HG02973 (cell line): Measurements from ENCODE around the gene HMCES.

Experiments used
- ATAC-seq: cut with Tn5 transposase; IDR thresholded peaks from one replicate; pipeline ENCODE4 v1.9.1; 2021; ENCODE audit warnings: moderate library complexity; ENCODE audit not compliant: unreplicated experiment

The HMCES gene, protein sequence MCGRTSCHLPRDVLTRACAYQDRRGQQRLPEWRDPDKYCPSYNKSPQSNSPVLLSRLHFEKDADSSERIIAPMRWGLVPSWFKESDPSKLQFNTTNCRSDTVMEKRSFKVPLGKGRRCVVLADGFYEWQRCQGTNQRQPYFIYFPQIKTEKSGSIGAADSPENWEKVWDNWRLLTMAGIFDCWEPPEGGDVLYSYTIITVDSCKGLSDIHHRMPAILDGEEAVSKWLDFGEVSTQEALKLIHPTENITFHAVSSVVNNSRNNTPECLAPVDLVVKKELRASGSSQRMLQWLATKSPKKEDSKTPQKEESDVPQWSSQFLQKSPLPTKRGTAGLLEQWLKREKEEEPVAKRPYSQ

DNA sequence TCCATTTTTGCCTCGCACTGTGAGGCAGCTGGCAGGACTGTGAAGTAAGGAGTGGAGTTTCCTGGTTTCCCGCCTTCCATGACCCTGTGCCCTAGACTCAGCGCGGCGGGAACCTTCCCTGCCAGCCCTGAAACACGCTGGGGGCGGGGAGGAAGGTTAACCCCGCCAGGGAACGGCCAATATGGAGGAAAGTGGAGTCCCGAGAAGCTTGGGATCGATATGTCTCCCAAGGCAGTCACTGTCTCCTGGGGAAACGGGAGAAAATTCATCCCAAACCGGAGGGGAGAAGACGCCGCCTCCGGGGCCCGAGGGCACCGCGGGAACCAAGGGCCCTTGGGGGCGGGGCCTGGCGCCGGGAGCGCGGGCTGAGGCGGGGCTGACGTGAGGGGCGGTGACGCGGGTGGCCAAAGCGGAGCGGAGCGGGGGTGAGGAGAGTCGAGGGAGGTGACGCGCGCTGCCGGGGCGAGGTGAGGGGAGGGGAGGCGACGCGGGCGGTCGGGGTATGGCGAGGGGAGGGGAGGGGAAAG lies at the start of gene HMCES:
HMCES (plus strand) TSS at position 432 of the 527 bp plus-strand sequence. CDS start 863 bp downstream, outside the sequence.
- peak; percentile 43 for ATAC-seq

DNA sequence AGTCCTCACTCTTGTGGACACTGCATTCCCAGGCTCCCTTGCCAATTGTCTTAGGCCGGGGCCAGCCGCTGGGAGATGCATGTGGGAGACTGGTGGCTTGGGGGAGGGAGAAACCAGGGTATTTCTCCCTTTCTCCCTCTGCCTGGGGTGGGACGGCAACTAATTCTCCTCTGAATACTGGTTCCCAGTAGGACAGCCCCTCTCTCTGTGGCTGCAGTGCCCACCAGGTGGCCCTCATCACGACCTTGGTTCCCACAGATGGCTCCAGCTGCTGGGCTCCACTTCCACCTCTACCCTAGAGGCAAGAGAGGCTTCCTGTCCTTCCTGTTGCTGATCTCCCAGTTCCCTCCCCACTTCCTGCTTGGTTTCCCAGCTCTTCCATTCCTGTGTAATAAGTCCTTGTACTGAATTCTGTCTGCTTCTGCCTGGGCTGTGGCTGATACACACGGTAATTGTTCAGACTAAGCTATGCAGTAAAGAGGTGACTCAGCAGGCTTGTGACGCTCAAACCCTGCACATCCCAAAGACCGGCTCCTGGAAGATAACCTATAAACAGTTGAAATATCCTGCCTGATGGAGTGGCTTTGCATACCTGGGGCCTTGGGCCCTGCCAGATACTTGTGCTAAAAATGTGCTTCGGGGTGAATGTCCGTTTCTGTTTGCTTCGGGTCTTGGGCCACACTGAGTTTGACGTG lies 49.6 kb upstream of the HMCES start:
- ATAC-seq, result no peak

DNA sequence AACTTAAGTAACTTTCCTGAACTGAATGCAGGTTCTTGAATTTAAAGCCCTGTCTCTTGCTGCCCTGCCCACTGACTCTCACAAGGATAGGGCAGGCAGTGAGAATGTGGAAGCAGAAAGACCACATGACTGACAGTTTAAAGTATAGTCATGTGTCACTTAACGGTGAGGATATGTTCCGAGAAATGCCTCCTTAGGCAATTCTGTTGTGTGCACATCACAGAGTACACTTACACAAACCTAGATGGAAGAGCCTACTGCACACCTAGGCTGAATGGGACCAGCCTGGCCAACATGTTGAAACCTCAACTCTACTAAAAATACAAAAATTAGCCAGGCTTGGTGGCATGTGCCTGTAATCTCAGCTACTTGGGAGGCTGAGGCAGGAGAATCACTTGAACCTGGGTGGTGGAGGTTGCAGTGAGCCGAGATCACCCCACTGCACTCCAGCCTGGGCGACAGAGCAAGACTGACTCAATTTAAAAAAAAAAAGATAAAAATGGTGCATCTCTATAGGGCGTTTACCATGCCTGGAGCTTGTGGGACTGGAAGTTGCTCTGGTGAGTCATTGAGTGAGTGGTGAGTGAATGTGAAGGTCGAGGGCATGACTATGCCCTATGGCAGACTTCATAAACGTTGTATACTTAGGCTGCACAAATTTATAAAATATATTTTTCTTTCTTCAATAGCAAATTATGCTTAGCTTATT lies 48.2 kb upstream of the HMCES start:
- no peak for ATAC-seq

DNA sequence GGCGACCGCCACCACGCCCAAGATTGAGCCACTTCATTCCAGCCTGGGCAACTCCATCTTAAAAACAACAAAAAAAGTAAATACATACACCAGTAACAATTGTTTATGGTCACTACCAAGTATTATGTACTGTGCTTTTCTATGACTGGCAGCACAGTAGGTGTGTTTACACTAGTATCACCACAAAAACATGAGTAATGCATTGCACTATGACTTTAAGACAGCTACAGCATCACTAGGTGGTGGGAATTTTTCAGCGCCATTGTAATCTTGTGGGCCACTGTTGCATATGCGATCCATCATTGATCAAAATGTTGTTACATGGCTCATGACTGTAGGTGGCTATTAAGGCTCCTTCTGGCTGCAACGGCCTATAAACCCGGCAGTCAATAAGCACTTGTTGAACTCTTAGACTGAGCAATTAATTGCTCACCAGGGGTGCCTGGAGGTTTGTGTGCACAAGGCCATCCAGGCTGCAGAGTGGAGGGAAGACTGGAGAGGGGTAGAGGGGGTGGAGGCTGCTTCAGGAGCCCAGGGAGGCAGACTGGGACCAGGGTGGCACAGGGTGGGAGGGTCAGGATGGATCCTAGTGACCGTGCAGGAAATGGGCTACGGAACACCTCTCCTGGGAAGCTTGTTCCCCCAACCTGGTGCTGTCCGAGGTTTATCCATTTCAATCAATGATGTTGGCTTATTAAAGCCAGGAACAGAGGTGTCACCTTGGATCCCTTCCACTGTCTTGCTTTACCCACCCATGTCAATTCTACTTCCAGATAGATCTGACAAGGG lies 47.1 kb upstream of the HMCES start:
- ATAC-seq, result no peak

DNA sequence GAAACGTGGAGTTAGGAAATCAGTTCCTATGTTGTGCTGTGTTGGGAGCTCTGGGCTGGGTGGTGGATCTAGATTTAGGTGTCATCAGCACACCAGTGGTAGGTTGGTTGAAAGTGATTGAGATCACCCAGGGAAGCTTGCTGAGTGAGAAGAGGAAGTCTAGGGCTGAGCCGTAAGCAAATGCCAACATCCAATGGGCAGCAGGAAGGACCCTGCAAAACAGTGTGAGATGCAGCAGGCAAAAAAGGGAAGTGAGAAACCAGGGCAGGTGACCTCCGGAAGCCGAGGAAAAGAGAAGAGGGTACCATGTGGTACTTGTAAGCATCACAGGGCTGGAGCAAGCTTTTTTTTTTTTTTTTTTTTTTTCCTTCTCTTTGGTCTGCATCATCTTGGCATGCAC lies 45.1 kb upstream of the HMCES start:
- ATAC-seq, result peak; percentile 74

DNA sequence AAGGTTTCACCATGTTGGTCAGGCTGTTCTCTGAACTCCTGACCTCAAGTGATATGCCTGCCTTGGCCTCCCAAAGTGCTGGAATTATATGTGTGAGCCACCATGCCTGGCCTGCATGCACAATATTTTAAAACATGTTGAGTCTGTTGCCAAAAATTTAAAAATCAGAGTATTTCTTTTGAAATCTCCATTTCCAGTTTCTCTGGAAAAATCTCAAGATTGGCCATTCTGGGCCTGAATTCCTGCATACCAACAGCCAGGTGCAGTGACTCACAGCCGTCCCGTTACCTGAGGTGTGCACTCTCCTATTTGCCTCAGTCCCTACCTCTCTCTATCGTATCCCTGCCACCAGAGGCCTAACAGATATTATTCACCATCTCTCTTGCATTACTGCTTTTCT lies 44.2 kb upstream of the HMCES start:
- ATAC-seq, result no peak

DNA sequence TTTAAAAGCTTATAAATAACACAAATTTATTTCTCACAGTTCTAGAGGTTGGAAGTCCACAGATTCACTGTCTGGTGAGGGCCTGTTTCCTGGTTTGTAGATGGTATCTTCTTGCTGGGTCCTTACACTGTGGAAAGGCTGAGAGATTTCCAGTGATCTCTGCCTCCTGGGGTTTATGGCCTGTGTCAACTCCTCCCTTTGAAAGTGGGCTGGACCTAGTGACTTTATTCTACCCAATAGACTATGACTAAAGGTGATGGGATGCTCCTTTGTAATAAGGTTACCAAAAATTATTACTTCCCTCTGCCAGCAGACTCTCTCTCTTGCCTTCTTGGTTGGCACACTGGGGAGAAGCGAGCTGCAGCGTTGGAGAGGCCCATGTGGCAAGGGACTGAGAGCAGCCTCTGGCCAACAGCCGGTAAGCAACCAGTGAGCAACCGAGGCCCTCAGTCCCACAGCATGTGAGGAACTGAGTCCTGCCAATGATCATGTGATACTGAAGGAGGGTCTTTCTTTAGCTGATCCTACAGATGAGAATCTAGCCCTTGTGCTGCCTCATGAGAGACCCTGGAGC lies 43.2 kb upstream of the HMCES start:
- no peak for ATAC-seq

DNA sequence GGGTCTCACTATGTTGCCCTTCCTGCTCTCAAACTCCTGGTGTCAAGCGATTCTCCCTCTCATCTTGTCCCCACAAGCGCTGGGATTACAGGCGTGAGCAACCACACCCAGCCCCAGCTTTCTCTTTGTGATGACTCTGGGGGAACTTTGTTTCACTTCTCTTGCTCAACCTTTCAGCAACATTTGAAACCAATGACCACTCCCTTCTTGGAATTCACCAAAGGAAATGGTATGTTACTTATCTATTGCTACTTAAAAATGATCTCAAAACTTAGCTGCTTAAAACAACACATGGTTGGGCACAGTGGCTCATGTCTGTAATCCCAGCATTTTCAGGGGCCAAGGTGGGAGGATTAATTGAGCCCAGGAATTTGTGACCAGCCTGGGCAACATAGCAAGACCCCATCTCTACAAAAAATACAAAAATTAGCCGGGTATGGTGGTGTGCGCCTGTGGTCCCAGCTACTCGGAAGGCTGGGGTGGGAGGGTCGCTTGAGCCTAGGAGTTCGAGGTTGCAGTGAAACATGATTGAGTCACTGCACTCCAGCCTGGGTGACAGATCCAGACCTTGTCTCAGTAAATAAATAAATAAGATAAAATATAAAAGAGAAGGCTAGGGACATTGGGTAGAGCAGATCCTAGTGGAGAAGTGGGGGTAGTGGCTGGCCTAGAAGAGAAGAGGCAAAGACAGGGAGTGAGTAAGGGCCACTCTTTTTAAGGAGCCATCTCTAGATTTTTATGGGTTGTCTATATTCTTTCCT lies 39.5 kb upstream of the HMCES start:
- no peak for ATAC-seq

DNA sequence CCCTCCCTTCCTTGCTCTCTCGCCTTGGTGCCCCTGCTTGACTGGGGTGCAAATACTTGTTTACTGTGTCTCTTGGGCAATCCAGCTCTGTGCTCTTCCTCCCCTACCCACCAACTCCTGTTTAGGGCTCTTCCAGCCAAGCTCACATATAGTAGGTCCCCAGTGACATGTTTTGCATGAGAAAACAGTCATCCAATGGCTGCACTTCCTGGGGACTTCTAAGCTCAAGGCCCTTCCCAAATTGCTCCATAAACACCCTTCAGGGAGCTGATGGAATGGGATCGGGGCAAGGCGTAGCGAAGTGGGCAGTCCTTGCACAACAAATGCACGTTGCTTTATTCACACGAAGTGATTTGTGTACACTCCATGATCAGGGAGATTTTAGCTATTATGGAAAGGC lies 38.7 kb upstream of the HMCES start:
- ATAC-seq, result no peak

DNA sequence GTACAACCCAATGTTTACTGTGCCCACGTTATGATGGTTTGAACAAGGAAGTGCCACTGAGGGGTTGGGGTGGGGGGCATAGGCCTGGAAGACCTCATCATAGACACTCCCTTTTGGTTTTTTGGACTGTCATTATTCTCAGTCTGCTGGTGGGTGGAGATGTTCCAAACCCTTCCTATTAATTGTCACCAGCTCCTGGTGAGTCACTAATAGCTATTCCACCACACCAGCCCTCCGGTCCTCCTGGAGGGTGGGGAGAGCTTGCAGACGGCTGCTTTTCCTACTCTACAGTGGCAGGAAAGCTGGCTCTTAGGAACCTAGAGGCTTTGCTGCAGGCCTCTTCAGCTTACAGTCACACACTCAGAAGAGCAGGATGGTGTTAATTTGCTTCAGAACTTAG lies 38.2 kb upstream of the HMCES start:
- ATAC-seq, result no peak

DNA sequence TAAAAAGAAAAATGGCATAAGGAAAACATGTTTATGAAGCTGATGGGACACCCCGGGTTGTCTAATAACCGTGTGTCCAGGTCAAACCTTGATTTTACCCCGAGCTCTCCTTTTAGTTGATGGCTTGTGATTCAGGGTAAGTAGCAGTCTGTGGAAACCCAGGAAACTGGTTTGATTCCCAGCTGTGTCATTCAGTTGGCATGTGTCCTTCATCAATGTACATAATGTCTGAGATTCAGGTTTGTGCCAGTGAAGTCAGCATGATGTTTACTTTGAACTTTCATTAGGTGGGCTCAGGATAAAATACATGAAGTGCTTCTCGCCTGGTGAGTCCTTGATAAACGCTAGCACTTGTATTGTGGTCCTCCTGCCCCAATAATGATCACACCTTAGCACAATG lies 33.5 kb upstream of the HMCES start:
- no peak for ATAC-seq

DNA sequence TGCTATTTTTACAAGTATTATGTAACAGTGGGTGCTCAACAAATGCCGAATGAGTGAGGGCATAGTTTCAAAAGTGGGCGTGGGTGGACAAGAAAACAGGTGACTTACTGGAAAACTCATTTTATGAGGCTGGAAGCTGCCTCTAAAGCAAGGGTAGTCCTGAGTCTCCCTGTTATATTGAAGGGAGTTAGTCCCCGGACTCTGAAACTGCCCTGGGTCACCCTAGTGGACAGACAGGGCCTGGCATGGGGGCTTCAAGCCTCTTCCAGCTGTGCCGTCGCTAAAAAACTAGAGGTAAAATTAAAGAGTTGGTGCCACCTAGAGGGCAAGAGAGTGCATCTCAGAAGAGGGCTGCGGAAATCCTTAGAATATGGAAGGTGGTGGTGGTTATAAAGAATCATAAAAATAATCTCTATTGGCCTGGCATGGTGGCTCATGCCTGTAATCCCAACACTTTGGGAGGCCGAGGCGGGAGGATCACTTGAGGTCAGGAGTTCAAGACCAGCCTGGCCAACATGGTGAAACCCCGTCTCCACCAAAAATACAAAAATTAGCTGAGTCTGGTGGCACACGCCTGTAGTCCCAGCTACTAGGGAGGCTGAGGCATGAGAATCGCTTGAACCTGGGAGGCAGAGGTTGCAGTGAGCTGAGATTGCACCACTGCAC lies 32.9 kb upstream of the HMCES start:
- ATAC-seq, result peak; percentile 43

DNA sequence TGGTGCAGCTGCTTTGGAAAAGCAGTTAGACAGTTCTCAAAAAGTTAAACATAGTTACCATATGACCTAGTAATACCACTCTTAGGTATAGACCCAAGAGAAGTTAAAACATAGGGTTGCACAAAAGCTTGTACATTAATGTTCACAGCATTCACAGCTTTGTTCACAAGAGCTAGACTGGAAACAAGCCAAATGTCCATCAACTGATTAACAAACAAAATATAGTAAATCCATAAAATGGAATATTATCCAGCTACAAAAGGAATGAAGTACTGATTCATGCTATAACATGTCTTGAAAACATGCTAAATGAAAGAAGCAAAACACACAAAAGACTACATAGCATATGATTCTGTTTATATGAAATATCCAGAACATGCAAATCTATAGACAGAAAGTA lies 32.0 kb upstream of the HMCES start:
- ATAC-seq, result no peak

DNA sequence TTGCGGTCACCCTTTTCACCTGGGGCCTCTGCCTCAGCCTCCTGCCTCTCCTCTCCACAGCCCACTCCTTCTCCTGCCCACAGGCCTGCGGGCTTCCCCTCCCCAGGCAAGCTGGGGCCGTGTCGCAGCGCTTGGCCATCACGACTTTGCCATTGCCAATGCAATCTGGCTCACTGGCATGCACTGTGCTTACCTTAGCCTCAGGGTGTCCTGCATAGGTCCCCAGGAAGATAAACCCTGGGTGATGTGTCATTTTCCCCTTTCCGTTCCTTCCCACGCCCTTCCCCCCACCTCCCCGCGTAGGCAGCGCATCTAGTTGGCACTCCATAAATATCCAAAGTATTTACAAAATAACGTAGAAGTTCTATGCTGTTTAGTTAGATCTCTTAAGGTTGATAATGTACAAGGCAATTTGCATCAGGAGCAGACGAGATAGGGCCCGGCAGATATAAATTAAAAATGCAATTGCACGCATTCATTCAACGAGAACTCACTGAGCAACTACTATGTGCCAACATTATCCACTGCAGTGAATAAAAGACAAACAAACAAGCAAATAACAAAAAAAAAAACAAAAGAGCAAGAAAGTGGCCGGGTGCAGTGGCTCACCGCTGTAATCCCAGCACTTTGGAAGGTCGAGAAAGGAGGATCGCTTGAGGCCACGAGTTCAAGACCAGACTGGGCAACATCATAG lies 30.2 kb upstream of the HMCES start:
- ATAC-seq, result no peak

DNA sequence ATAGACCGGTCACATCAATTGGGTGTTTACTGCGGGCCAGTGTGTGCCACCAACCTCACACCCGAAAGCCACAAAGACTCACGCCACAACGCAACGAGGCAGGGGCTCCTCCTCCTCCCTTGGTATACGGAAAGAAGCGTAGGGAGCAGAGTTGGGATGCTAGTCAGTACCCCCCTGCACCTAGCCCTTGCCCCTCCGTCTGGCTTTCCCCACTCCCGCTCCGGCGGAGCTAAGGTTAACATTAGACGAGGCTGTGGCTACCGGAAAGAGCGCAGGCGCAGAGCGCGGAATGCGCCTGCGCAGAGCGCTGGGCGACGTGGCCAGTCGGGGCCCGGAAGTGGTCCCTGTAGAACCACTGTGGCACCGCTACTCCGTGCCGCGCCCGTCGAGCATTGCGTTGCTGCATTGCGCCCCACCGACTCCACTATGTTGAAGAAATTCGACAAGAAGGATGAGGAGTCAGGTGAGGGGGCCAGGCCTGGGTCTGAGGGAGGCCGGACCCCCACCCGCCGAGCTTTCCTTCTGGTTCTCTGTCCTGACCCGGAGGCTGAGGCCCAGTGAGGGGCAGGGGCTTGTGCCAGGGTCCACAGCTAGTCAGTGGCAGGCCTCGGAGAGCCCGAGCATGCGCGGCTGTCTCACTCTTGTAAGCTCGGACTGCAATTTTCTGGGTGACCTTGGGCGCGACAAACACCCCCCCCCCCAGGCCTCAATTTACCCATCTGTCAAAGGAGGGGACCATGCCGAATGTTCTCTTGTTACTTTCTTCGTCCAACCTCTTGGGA lies 29.2 kb upstream of the HMCES start, which contains the start of gene COPG1:
COPG1 (plus strand) TSS at position 323 of the 782 bp plus-strand sequence; CDS start at position 427, 104 bp downstream.
- peak; percentile 70 for ATAC-seq

DNA sequence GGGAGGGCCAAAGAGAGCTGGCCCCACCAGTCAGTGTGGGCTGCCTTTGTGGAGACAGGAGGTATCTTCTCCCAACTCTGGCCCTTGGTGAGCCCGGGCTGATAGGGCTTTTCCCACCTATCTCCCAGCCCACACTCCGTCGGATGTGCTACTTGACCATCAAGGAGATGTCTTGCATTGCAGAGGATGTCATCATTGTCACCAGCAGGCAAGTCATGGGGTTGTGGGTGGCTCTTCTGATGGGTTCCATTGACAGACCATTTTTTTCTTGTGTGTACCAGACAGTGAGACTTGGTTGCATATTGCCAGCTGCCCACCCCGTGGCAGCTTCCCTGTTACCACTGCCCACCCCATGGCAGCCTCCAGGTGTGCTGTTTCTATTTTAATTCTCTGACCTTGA lies 25.9 kb upstream of the HMCES start:
- ATAC-seq, result no peak

DNA sequence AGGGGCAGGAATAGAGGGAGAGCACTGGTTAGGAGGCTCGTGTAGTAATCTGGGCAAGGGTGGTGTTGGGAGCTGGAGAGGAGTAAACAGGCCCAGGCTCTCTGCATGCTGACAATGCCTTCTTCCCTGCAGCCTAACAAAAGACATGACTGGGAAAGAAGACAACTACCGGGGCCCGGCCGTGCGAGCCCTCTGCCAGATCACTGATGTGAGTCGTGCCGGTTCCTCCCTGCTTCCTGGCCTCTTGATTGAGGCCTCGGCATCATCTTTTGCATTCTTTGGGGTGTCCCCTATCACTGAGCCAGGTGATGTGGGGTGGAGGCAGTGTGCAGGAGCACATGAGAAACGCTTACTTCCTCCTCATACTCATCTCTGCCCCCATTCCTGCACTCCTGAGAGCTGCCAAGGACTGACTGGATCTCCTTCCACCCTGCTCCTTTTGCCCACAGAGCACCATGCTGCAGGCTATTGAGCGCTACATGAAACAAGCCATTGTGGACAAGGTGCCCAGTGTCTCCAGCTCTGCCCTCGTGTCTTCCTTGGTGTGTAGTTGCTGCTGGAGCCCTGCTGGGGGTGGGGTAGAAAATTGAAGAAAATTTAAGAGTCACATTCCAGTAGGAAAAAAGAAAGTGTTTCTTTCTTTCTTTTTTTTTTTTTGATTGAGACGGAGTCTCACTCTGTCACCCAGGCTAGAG lies 24.0 kb upstream of the HMCES start:
- ATAC-seq, result no peak
